Measurements from ENCODE around the gene GPC5.

The GPC5 gene

DNA sequence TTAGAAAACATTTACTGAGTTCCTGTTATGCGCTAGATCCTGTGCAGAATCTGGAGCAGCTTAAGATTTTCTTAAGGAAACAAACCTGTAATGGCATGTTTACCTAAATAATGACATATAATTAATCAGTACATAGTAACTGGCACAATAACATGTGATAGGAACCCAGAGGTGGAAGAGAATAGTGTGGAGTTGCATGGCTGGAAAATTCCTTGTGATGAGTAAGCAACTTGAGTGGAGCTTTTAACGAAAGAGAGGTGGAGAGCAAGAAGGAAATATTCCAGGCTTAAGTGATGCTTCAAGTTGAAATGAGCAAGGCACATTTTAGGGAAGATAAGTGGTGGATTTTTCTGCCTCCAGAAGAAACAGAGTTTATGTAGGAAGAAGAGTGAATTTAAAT, 9.2 kb upstream of the GPC5 start:
- TF ChIP-seq, protein P1, sequence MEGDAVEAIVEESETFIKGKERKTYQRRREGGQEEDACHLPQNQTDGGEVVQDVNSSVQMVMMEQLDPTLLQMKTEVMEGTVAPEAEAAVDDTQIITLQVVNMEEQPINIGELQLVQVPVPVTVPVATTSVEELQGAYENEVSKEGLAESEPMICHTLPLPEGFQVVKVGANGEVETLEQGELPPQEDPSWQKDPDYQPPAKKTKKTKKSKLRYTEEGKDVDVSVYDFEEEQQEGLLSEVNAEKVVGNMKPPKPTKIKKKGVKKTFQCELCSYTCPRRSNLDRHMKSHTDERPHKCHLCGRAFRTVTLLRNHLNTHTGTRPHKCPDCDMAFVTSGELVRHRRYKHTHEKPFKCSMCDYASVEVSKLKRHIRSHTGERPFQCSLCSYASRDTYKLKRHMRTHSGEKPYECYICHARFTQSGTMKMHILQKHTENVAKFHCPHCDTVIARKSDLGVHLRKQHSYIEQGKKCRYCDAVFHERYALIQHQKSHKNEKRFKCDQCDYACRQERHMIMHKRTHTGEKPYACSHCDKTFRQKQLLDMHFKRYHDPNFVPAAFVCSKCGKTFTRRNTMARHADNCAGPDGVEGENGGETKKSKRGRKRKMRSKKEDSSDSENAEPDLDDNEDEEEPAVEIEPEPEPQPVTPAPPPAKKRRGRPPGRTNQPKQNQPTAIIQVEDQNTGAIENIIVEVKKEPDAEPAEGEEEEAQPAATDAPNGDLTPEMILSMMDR (conservative IDR thresholded peaks at IDR 0.05; ENCODE audit: control insufficient read depth, insufficient read depth, low read depth, low read length): no peak
- H3K4me3 ChIP-seq (ENCODE audit: control insufficient read depth, low read depth, low read length): no peak overlapping the region
- no peak for DNase-seq (ENCODE audit: low read depth)

DNA sequence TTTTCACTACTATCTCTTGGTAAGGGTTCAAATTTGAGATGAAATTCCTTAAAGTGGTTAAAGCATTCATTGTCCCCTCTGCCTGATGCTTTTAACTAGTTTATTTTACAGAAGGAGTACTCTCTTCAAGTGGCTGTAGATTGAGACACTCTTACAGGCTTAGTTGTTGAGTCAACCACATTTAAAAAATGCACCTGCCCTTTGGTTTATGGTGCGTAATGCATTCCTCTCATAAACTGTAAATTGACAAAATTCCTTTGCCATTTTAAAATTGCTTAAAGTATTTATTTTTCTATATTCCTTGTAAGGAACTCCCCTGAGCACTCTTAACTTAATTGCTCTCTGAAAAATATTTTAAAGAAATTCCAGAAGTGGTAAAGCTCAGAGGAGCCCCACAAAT, 826 bp upstream of the GPC5 start:
- H3K4me3 ChIP-seq (ENCODE audit: control insufficient read depth, low read depth, low read length): no peak overlapping the region
- no peak for DNase-seq (ENCODE audit: low read depth)
- TF ChIP-seq, protein P1 (conservative IDR thresholded peaks at IDR 0.05; ENCODE audit: control insufficient read depth, insufficient read depth, low read depth, low read length): no peak

DNA sequence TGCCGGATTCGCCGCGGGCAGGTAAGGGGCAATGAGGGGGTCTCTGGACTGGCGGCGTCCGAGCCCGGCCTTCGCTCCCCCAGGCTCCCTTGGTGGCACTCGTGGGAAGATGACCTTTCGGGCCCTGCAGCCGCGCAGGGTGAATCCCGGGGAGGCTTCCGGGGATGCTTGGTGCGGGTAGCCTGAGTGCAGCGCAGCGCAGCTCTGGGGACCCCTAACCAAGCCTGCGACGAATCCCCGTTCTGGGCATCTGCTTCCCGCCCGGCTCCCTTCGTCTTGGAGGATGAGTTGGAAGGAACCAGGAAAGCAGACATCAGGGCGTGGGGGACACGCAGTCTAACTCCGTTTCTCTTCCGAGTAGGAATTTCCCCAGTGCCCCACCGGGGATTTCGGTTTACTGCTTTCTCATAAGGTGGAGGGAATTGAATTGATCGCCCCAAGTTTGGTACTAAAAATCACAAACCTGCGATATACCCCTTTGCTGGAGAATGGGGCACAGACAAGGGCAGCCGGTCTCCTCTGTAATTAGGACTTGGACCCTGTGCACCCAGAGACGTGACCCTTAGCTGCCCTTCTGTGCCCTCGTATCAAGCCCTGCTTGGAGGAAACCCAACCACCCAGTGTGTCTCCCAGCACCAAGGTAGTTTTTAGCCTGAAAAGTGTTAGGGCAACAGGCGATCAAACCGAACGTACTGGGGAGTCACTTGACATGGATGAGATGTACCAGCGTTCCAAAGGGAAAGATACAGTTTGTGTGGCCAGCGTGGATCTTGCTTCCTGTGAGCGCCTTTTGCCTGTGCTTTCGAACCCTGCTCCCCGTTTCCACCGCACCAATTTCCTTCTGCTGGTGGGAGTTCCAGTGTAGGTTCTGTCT, 1.0 kb downstream of the GPC5 start:
- no peak overlapping the region for H3K4me3 ChIP-seq (ENCODE audit: control insufficient read depth, low read depth, low read length)
- TF ChIP-seq, protein P1 (conservative IDR thresholded peaks at IDR 0.05; ENCODE audit: control insufficient read depth, insufficient read depth, low read depth, low read length): no peak
- no peak for DNase-seq (ENCODE audit: low read depth)

DNA sequence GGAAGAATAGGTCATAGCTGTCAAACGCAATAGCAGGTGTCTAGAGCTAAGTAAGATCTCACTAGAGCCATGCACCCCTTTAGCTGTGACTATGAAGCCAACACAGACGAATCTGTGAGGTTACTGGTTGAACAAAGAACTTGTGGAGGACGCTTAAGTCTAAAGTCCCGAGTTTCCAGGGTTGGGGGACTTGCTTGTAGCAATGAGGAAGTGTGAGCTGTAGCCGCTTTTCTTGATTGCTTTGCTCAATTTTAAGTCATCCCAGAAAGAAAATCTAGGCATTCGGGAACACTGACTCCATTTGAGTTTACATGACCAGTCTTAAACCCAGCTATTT, 1.6 kb downstream of the GPC5 start:
- no peak overlapping the region for H3K4me3 ChIP-seq (ENCODE audit: control insufficient read depth, low read depth, low read length)
- no peak for DNase-seq (ENCODE audit: low read depth)
- TF ChIP-seq, protein P1 (conservative IDR thresholded peaks at IDR 0.05; ENCODE audit: control insufficient read depth, insufficient read depth, low read depth, low read length): no peak

DNA sequence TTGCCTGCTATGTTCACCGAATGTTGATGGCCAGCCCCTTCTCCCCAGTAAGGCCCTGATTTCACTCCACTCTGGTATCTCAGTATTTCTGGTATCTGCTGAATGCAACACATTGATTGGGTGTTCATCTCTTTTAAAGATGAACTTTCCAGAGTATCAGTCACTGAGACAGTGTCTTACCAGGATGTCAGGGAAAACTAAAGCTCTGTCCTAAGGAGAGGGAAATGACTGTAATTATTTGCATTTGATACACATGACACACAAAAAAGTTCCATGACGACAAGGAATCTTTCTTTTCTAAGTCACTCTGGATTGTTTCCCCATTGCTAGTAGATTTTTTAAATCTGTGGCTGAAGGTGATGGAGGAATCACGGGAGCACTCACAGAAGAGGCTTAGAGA, 2.2 kb downstream of the GPC5 start:
- DNase-seq (ENCODE audit: low read depth): no peak
- TF ChIP-seq, protein P1 (conservative IDR thresholded peaks at IDR 0.05; ENCODE audit: control insufficient read depth, insufficient read depth, low read depth, low read length): no peak
- no peak overlapping the region for H3K4me3 ChIP-seq (ENCODE audit: control insufficient read depth, low read depth, low read length)

DNA sequence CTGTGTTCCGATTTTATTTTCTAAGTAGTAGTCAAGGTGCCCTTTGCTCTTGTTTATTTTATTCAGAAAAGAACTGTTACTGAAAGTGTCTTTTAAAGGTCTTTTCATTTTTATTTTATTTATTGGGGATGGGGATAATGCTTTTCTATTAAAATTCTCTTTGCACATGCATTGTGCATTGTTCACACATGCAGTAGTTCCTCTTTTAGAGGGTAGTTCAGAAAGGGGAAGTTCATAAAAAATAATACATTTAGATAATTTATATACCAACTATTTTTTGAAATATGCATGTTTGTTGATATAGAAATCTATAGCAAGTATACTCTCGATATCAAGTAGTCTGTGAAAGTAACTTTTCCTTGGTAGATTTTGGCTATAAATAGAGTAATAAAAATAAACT, 3.5 kb downstream of the GPC5 start:
- TF ChIP-seq, protein P1 (conservative IDR thresholded peaks at IDR 0.05; ENCODE audit: control insufficient read depth, insufficient read depth, low read depth, low read length): no peak
- no peak for DNase-seq (ENCODE audit: low read depth)
- no peak overlapping the region for H3K4me3 ChIP-seq (ENCODE audit: control insufficient read depth, low read depth, low read length)
